Body of pancreas (tissue), 4 donors: ENCODE measurements around the gene HOXC6.

Experiments used
- POLR2A ChIP-seq, 3 donors: fragments of 450-650 bp; IDR thresholded peaks; one replicate each; pipeline ENCODE4 v1.6.1; 2016; ENCODE audit warnings: antibody characterized with exemption in 3 of 3, mild to moderate bottlenecking in 2 of 3
- TF ChIP-seq, protein P1 (sequence below), 7 experiments: fragments of 450-650 bp in 4 of 7; fragments of 200-600 bp in 3 of 7; sonication (generic) in 3 of 7; IDR thresholded peaks; one replicate each; pipeline ENCODE4 v1.5.1; 2016 to 2019; ENCODE audit warnings: antibody characterized with exemption in 7 of 7

DNA sequence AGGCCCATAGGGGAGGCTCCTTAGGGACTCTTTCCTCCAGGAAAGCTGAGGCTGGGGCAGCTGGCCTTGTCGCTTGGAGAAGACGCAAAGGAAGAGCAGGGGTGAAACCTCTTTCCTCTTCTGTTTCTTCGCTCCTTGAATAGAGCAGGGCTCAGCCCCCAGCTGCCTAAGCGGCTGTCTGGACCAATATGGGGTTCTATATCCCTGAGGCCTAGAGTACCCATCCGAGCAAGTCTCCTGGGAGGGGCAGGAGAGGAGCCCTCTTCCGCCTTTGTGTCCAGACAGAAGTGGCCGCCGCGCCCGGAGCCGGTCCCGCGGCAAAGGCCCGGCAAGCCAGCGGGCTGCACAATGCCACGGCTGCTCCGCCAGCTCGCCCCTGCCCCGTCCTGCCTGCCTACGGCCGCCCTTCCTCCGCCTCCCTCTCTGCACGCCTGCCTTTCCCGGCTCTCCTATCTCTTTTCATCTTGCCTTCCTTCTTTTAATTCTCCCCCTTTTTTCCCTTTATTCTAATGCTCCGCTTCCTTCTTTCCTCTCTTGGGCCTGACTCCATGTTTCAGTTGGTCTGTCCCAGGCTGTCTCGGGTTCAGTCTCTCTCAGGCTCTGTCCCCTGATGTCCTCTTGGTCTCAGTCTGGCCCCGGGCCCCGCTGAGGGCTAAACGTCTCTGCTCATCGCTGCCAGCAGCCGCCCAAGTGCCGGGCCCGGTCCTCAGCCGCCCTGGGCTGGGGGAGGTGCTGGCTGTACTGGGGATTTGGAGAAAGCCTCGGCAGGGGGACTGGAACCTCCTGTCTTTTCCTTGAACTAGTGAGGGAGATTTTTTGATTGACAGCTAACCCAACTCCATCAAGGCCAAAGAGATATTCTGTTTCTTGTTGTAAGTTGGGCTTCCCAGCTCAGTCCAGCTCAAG lies 30.8 kb upstream of the HOXC6 start:
- TF ChIP-seq, protein P1, sequence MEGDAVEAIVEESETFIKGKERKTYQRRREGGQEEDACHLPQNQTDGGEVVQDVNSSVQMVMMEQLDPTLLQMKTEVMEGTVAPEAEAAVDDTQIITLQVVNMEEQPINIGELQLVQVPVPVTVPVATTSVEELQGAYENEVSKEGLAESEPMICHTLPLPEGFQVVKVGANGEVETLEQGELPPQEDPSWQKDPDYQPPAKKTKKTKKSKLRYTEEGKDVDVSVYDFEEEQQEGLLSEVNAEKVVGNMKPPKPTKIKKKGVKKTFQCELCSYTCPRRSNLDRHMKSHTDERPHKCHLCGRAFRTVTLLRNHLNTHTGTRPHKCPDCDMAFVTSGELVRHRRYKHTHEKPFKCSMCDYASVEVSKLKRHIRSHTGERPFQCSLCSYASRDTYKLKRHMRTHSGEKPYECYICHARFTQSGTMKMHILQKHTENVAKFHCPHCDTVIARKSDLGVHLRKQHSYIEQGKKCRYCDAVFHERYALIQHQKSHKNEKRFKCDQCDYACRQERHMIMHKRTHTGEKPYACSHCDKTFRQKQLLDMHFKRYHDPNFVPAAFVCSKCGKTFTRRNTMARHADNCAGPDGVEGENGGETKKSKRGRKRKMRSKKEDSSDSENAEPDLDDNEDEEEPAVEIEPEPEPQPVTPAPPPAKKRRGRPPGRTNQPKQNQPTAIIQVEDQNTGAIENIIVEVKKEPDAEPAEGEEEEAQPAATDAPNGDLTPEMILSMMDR (IDR thresholded peaks at IDR 0.05): no peak
- TF ChIP-seq POLR2A (IDR thresholded peaks at IDR 0.05): no peak
